ENCODE data around the gene ITSN1. TPM values are rescaled to one million over a fixed set of nuclear protein-coding genes. Genes with fewer than 3 reads are reported as not detected.
"Not testable (repeated sequence)": the region's sequence is repeated elsewhere in the genome, so short reads cannot be mapped to it uniquely, and the experiment has no call there.

Gene ITSN1
- polyA plus RNA-seq, 4 donors: 40.7 to 44.6 (median 41.6) TPM

- no peak for DNase-seq (ENCODE audit: low read depth in 4 of 4, low spot score in 3 of 4)
These were observed 120.7 kb downstream of the ITSN1 start for GRCh38 chr21:33762803-33763581.

- DNase-seq (ENCODE audit: low read depth in 4 of 4, low spot score in 3 of 4): no peak
These were observed 121.2 kb downstream of the ITSN1 start for GRCh38 chr21:33763582-33763899.

- no peak for DNase-seq (ENCODE audit: low read depth in 4 of 4, low spot score in 3 of 4)
These were observed 124.9 kb downstream of the ITSN1 start for GRCh38 chr21:33767236-33767635.

- no peak for DNase-seq (ENCODE audit: low read depth in 4 of 4, low spot score in 3 of 4)
These were observed 125.7 kb downstream of the ITSN1 start for GRCh38 chr21:33767960-33768359.

- no peak for DNase-seq (ENCODE audit: low read depth in 4 of 4, low spot score in 3 of 4)
These were observed 126.8 kb downstream of the ITSN1 start for GRCh38 chr21:33769057-33769456.

- no peak for DNase-seq (ENCODE audit: low read depth in 4 of 4, low spot score in 3 of 4)
These were observed 128.2 kb downstream of the ITSN1 start for GRCh38 chr21:33770542-33770941.

- DNase-seq (ENCODE audit: low read depth in 4 of 4, low spot score in 3 of 4): no peak
These were observed 129.7 kb downstream of the ITSN1 start for GRCh38 chr21:33771976-33772375.

GRCh38 chr21:33774551-33774950 is 132.2 kb downstream of the ITSN1 start:
- no peak for DNase-seq (ENCODE audit: low read depth in 4 of 4, low spot score in 3 of 4)

GRCh38 chr21:33775100-33775828 is 133.0 kb downstream of the ITSN1 start:
- no peak for DNase-seq (ENCODE audit: low read depth in 4 of 4, low spot score in 3 of 4)

GRCh38 chr21:33780631-33781030 is 138.3 kb downstream of the ITSN1 start:
- no peak for DNase-seq (ENCODE audit: low read depth in 4 of 4, low spot score in 3 of 4)

GRCh38 chr21:33781121-33781520 is 138.8 kb downstream of the ITSN1 start:
- no peak for DNase-seq (ENCODE audit: low read depth in 4 of 4, low spot score in 3 of 4)

GRCh38 chr21:33783187-33783979 is 141.1 kb downstream of the ITSN1 start:
- no peak for DNase-seq (ENCODE audit: low read depth in 4 of 4, low spot score in 3 of 4)

- no peak for DNase-seq (ENCODE audit: low read depth in 4 of 4, low spot score in 3 of 4)
These were observed 145.1 kb downstream of the ITSN1 start for GRCh38 chr21:33787431-33787830.

- DNase-seq (ENCODE audit: low read depth in 4 of 4, low spot score in 3 of 4): not testable (repeated sequence)
These were observed 146.1 kb downstream of the ITSN1 start for GRCh38 chr21:33788438-33788837.

- no peak for DNase-seq (ENCODE audit: low read depth in 4 of 4, low spot score in 3 of 4)
These were observed 147.4 kb downstream of the ITSN1 start for GRCh38 chr21:33789697-33790096.

- no peak for DNase-seq (ENCODE audit: low read depth in 4 of 4, low spot score in 3 of 4)
These were observed 148.8 kb downstream of the ITSN1 start for GRCh38 chr21:33791073-33791472.

- no peak for DNase-seq (ENCODE audit: low read depth in 4 of 4, low spot score in 3 of 4)
These were observed 152.3 kb downstream of the ITSN1 start for GRCh38 chr21:33794596-33794995.

- DNase-seq (ENCODE audit: low read depth in 4 of 4, low spot score in 3 of 4): no peak
These were observed 155.3 kb downstream of the ITSN1 start for GRCh38 chr21:33797565-33797964.

GRCh38 chr21:33799378-33800090 is 157.2 kb downstream of the ITSN1 start:
- DNase-seq (ENCODE audit: low read depth in 4 of 4, low spot score in 3 of 4): no peak

- DNase-seq (ENCODE audit: low read depth in 4 of 4, low spot score in 3 of 4): no peak
These were observed 158.6 kb downstream of the ITSN1 start for GRCh38 chr21:33800753-33801423.
